PC-3 (cell line): Measurements from ENCODE around the gene GATAD2B.

Experiments used
- CTCF ChIP-seq: fragments of 300-600 bp; sonication (generic); conservative IDR thresholded peaks from 2 replicates; pipeline ENCODE4 v1.5.1; 2017; ENCODE audit warnings: antibody characterized with exemption, low read depth, mild to moderate bottlenecking, low read length
- EZH2 ChIP-seq: fragments of 300-600 bp; sonication (generic); IDR thresholded peaks from one replicate; pipeline ENCODE4 v1.6.1; 2017; ENCODE audit warnings: antibody characterized with exemption, mild to moderate bottlenecking, low read length; ENCODE audit not compliant: unreplicated experiment
- EZH2phosphoT487 ChIP-seq: fragments of 300-600 bp; sonication (generic); IDR thresholded peaks from 2 replicates; pipeline ENCODE4 v1.6.1; 2018; ENCODE audit warnings: mild to moderate bottlenecking, antibody characterized with exemption, low read length, borderline replicate concordance

GRCh38 chr1:153961421-153961820 is 38.6 kb upstream of the GATAD2B start:
- TF ChIP-seq CTCF (no peak), EZH2 (no peak), EZH2phosphoT487 (no peak)
